A549 (cell line): ENCODE results near the gene PLEKHH1. TPM values are rescaled to one million over a fixed set of nuclear protein-coding genes. Genes with fewer than 3 reads are reported as not detected.
"Not testable (repeated sequence)": the region's sequence is repeated elsewhere in the genome, so short reads cannot be mapped to it uniquely, and the experiment has no call there.

Experiments
- ATAC-seq, 2 experiments: fragments of 200-7000 bp in 1 of 2; fragments of >200 bp in 1 of 2; cut with Nextera tagmentation in 1 of 2; cut with Tn5 transposase in 1 of 2; 3 replicates each; pipeline versions ENCODE4 v1.8.0 to v1.9.1; 2018 to 2020; ENCODE audit warnings: mild to moderate bottlenecking in 1 of 2, moderate library complexity in 1 of 2
- CTCF ChIA-PET: fragments of 300-600 bp; sonication (Branson Sonifier 250); formaldehyde crosslinking; extraction: SDS; loops from one replicate; lab custom pipeline; 2021; ENCODE audit warnings: antibody characterized with exemption, inconsistent platforms; lab: Yijun Ruan, JAX
- POLR2A ChIA-PET: fragments of 350-600 bp; formaldehyde crosslinking; extraction: SDS; loops from one replicate; lab custom pipeline; 2021; ENCODE audit warnings: antibody characterized with exemption, inconsistent platforms; lab: Yijun Ruan, JAX
- DNase-seq, 2 experiments: peaks; one replicate each; pipeline versions ENCODE4 v3.0.0 to v3.0.0-alpha.2; 2011 to 2016; ENCODE audit warnings: low read depth in 1 of 2, low spot score in 1 of 2
- FAIRE-seq: peaks from 2 replicates; lab custom pipeline; 2011; peaks lifted over from hg19 to GRCh38; lab: Jason Lieb, UNC
- H3K27ac ChIP-seq, 2 experiments: fragments of >200 bp; sonication (Bioruptor Twin); formaldehyde crosslinking; 3 replicates each; pipeline ENCODE4 v1.5.1; 2016 to 2017
- H3K4me1 ChIP-seq: fragments of >200 bp; sonication (Bioruptor Twin); formaldehyde crosslinking; 3 replicates; pipeline ENCODE4 v1.6.1; 2016
- H3K4me2 ChIP-seq: fragments of >200 bp; sonication (Bioruptor Twin); formaldehyde crosslinking; 3 replicates; pipeline ENCODE4 v1.6.1; 2016
- H3K4me3 ChIP-seq: fragments of >200 bp; sonication (Bioruptor Twin); formaldehyde crosslinking; 3 replicates; pipeline ENCODE4 v1.5.1; 2016
- H3K9me3 ChIP-seq: fragments of >200 bp; sonication (Bioruptor Twin); formaldehyde crosslinking; 3 replicates; pipeline ENCODE4 v1.6.1; 2016
- CHD4 ChIP-seq: fragments of 200-600 bp; sonication (generic); IDR thresholded peaks from 2 replicates; pipeline ENCODE4 v1.6.1; 2016; ENCODE audit warnings: antibody characterized with exemption, mild to moderate bottlenecking, borderline replicate concordance
- EHF ChIP-seq: fragments of 250-450 bp; sonication (Bioruptor Pico); IDR thresholded peaks from 2 replicates; pipeline ENCODE4 v1.5.0; 2020; ENCODE audit warnings: mild to moderate bottlenecking
- GATA3 ChIP-seq: IDR thresholded peaks from 2 replicates; pipeline ENCODE4 v1.6.1; 2012; ENCODE audit warnings: borderline replicate concordance
- HOXA7 ChIP-seq: fragments of 250-450 bp; sonication (Bioruptor Pico); IDR thresholded peaks from 2 replicates; pipeline ENCODE4 v1.5.0; 2020; ENCODE audit warnings: mild to moderate bottlenecking, moderate library complexity
- KDM5A ChIP-seq: fragments of 200-600 bp; sonication (generic); IDR thresholded peaks from 2 replicates; pipeline ENCODE4 v1.6.1; 2016; ENCODE audit warnings: antibody characterized with exemption, mild to moderate bottlenecking
- MAFK ChIP-seq: fragments of 450-650 bp; IDR thresholded peaks from 2 replicates; pipeline ENCODE4 v1.6.1; 2014; ENCODE audit not compliant: partially characterized antibody
- NPAS2 ChIP-seq: fragments of 250-450 bp; sonication (Bioruptor Pico); IDR thresholded peaks from 2 replicates; pipeline ENCODE4 v1.8.0; 2022; ENCODE audit warnings: mild to moderate bottlenecking, moderate library complexity, borderline replicate concordance
- RAD21 ChIP-seq, 2 experiments: fragments of >200 bp in 1 of 2; sonication (Bioruptor Twin) in 1 of 2; formaldehyde crosslinking in 1 of 2; IDR thresholded peaks in 1 of 2; conservative IDR thresholded peaks in 1 of 2; 2 replicates in 1 of 2; 3 replicates in 1 of 2; pipeline ENCODE4 v1.6.1; 2012 to 2018; ENCODE audit warnings: inconsistent platforms in 1 of 2
- RCOR1 ChIP-seq: fragments of 150-350 bp; IDR thresholded peaks from 2 replicates; pipeline ENCODE4 v1.6.1; 2014; ENCODE audit warnings: antibody characterized with exemption, low read length, low read depth
- WGBS: methylation state at CpG from one replicate; pipeline ENCODE4 v1.1.6; 2017; ENCODE audit errors: missing lambda C conversion rate; 5-methylcytosine and 5-hydroxymethylcytosine counted together
- polyA plus RNA-seq, 4 experiments: library from polyadenylated mRNA; depleted of rRNA in 3 of 4; stranded (reverse); fragments of >200 nt; fragmentation: RNase III in 1 of 4; extraction: RNeasy Plus Mini Kit Qiagen cat#74134 plus additional on column Dnase treatment in 1 of 4; gene quantifications; 2 replicates in 3 of 4; 3 replicates in 1 of 4; pipeline ENCODE4 v1.2.3, GENCODE V29; 2011 to 2017
- TF ChIP-seq, protein P1 (sequence below): fragments of >200 bp; sonication (Bioruptor Twin); formaldehyde crosslinking; IDR thresholded peaks from 2 replicates; pipeline ENCODE4 v1.6.1; 2016
- TF ChIP-seq, protein P2 (sequence below): fragments of 250-450 bp; sonication (Bioruptor Pico); IDR thresholded peaks from 2 replicates; pipeline ENCODE4 v1.5.0; 2021; ENCODE audit warnings: mild to moderate bottlenecking, moderate library complexity, borderline replicate concordance
- TF ChIP-seq, protein P3 (sequence below): IDR thresholded peaks from 2 replicates; pipeline ENCODE4 v1.6.1; 2012
- TF ChIP-seq, protein P4 (sequence below): IDR thresholded peaks from 2 replicates; pipeline ENCODE4 v1.6.1; 2012
- TF ChIP-seq, protein P5 (sequence below): fragments of >200 bp; sonication (Bioruptor Twin); formaldehyde crosslinking; IDR thresholded peaks from 3 replicates; pipeline ENCODE4 v1.5.1; 2016
- TF ChIP-seq, protein P6 (sequence below): fragments of 450-650 bp; IDR thresholded peaks from 2 replicates; pipeline ENCODE4 v1.6.1; 2014; ENCODE audit warnings: antibody characterized with exemption

The PLEKHH1 gene
- polyA plus RNA-seq, 2 of the 4 experiments (the other 2 are of a cell fraction), result 3.5 to 5.1 TPM

DNA sequence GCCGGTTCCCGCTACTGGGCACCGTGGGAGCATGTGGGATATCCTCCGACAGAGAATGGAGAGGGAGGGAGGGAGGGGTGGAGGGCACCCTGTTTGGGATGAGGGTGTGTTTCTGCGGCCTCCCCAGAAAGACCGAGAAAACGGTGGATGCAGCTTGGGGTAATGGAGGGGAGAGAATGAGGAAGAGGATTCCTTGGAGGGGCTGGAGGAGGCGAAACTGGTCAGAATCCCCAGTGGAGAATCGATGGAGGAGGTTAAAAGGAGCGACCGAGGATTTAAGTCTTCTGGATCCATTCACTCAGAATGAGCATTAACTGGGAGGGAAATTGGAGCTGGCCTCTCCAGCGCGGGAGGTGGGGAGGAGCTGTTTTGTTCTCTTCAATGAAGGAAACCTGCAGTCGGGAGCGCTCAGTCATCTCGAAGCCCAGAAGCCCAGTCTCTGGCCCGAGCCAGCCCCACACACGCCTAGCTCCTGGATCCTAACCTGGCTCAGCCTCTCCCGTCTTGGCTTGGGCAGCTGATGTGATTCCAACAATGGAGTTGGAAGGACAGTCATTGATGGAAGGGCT lies 87.2 kb downstream of the PLEKHH1 start (continued):
- TF ChIP-seq MAFK (no peak), EHF (no peak)
- TF ChIP-seq, protein P1, sequence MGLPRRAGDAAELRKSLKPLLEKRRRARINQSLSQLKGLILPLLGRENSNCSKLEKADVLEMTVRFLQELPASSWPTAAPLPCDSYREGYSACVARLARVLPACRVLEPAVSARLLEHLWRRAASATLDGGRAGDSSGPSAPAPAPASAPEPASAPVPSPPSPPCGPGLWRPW, result no peak
- TF ChIP-seq, protein P2, sequence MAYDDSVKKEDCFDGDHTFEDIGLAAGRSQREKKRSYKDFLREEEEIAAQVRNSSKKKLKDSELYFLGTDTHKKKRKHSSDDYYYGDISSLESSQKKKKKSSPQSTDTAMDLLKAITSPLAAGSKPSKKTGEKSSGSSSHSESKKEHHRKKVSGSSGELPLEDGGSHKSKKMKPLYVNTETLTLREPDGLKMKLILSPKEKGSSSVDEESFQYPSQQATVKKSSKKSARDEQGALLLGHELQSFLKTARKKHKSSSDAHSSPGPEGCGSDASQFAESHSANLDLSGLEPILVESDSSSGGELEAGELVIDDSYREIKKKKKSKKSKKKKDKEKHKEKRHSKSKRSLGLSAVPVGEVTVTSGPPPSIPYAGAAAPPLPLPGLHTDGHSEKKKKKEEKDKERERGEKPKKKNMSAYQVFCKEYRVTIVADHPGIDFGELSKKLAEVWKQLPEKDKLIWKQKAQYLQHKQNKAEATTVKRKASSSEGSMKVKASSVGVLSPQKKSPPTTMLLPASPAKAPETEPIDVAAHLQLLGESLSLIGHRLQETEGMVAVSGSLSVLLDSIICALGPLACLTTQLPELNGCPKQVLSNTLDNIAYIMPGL, result no peak
- TF ChIP-seq, protein P3, sequence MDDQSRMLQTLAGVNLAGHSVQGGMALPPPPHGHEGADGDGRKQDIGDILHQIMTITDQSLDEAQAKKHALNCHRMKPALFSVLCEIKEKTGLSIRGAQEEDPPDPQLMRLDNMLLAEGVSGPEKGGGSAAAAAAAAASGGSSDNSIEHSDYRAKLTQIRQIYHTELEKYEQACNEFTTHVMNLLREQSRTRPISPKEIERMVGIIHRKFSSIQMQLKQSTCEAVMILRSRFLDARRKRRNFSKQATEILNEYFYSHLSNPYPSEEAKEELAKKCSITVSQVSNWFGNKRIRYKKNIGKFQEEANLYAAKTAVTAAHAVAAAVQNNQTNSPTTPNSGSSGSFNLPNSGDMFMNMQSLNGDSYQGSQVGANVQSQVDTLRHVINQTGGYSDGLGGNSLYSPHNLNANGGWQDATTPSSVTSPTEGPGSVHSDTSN, result no peak
- TF ChIP-seq, all 56 proteins: peak for 0

DNA sequence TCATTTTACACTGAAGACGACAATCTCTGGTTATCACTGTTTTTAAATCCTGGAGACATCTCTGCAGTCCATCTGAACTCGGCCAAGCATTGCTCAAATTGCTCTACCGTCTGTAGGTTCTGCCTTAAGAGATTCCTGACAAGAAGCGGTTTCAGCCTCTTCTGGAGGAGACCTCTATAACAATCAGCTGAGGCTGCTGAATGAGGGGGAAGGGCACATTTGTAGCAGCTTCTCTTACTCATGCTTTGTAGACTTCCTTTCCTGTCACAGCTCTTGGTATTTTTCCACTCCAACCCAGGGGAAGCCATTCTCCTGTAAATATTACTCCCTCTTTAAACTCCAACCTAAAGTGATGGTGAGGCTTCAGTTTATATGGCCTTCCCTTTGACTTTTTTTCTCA lies 89.6 kb downstream of the PLEKHH1 start:
- TF ChIP-seq KDM5A, result no peak
- TF ChIP-seq, protein P4, sequence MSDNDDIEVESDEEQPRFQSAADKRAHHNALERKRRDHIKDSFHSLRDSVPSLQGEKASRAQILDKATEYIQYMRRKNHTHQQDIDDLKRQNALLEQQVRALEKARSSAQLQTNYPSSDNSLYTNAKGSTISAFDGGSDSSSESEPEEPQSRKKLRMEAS, result no peak
- 71% methylated on average over 4 of the region's 4 CpGs for WGBS
- Histone ChIP-seq H3K4me2 (peak overlapping the region; percentile 32), H3K4me3 (no peak overlapping the region), H3K4me1 (peaks cover 23% of the 10 kb centered on the region), H3K9me3 (no peaks in the 10 kb centered on the region), H3K27ac (peak overlapping the region in 1 of 2 experiments; percentile 11; a peak in 1 of 6 replicates)
- CTCF ChIA-PET, result interaction anchor here (0.7 to 1.6 kb wide), 5 partner anchors 11 to 82 kb away, joined by 3 to 5 read pairs (median 5); no protein-coding TSS in a partner anchor
- POLR2A ChIA-PET, result interaction anchor here (0.6 kb wide), 1 partner anchor 78 kb away, joined by 6 read pairs; no protein-coding TSS in a partner anchor
- peak in 1 of 2 experiments; percentile 36 for DNase-seq
- no peak for ATAC-seq
- FAIRE-seq, result no peak

DNA sequence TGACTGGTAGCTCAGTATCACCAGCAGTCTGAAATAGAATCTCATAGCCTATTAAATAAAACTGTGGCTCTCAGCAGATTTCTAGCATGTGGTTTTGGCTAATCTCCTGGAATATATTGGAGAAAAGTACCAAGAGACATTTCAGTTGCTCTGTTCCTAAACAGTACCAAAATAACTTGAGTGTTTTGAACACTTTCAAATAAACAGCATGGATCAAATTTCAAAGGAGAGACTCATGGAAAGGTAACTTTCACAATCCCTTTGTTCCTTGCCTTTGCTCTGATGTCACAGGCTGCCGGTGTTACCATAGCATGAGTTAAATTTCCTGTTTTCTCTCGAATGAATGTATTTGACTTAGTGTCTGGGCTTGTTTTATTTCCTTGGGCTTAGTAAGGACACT lies 90.0 kb downstream of the PLEKHH1 start:
- H3K9me3 ChIP-seq, result no peaks in the 10 kb centered on the region
- POLR2A ChIA-PET, result no interaction called here
- TF ChIP-seq GATA3 (no peak), CHD4 (no peak), RAD21 (conservative IDR thresholded peaks at IDR 0.05 in 1 of 2, IDR thresholded peaks at IDR 0.05 in 1 of 2) (no peak), RCOR1 (no peak), NPAS2 (CRISPR knock-in tag) (no peak), HOXA7 (CRISPR knock-in tag) (no peak)
- TF ChIP-seq, protein P5, sequence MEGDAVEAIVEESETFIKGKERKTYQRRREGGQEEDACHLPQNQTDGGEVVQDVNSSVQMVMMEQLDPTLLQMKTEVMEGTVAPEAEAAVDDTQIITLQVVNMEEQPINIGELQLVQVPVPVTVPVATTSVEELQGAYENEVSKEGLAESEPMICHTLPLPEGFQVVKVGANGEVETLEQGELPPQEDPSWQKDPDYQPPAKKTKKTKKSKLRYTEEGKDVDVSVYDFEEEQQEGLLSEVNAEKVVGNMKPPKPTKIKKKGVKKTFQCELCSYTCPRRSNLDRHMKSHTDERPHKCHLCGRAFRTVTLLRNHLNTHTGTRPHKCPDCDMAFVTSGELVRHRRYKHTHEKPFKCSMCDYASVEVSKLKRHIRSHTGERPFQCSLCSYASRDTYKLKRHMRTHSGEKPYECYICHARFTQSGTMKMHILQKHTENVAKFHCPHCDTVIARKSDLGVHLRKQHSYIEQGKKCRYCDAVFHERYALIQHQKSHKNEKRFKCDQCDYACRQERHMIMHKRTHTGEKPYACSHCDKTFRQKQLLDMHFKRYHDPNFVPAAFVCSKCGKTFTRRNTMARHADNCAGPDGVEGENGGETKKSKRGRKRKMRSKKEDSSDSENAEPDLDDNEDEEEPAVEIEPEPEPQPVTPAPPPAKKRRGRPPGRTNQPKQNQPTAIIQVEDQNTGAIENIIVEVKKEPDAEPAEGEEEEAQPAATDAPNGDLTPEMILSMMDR, result no peak
- TF ChIP-seq, protein P6, sequence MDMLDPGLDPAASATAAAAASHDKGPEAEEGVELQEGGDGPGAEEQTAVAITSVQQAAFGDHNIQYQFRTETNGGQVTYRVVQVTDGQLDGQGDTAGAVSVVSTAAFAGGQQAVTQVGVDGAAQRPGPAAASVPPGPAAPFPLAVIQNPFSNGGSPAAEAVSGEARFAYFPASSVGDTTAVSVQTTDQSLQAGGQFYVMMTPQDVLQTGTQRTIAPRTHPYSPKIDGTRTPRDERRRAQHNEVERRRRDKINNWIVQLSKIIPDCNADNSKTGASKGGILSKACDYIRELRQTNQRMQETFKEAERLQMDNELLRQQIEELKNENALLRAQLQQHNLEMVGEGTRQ, result no peak
- TF ChIP-seq, protein P2, result no peak
- FAIRE-seq (no peak), DNase-seq (no peak), ATAC-seq (no peak)
- peak overlapping the region; percentile 32 for H3K4me2 ChIP-seq
- WGBS, result 40% methylated on average over 2 of the region's 2 CpGs
- H3K4me3 ChIP-seq, result no peak overlapping the region
- peak overlapping the region in 1 of 2 experiments; percentile 11; a peak in 1 of 6 replicates for H3K27ac ChIP-seq
- peaks cover 23% of the 10 kb centered on the region for H3K4me1 ChIP-seq
- CTCF ChIA-PET, result interaction anchor here (0.7 to 1.6 kb wide), 7 partner anchors 11 to 96 kb away, joined by 3 to 5 read pairs (median 3); no protein-coding TSS in a partner anchor

DNA sequence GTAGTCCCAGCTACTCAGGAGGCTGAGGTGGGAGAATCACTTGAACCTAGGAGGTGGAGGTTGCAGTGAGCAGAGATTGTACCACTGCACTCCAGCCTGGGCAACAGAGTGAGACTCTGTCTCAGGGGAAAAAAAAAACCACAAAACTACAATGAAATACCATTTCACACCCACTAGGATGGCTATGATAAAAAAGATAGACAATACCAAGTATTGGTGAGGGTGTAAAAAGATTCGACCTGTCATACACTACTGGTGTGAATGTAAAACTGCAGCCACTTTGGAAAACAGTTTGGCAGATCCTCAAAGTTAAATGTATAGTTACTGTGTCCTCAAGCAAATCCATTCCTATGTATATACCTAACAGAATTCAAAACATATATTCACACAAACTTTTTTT lies 93.0 kb downstream of the PLEKHH1 start:
- DNase-seq, H3K4me3 ChIP-seq, H3K27ac ChIP-seq, FAIRE-seq, H3K4me2 ChIP-seq, POLR2A ChIA-PET, H3K9me3 ChIP-seq: not testable (repeated sequence)
- ATAC-seq, result 0 out of 6 replicates have a peak, but pooled peaks of 1 of the 2 experiments have one; percentile 37
- 55% methylated on average over 1 of the region's 1 CpG for WGBS
- H3K4me1 ChIP-seq, result peaks cover 11% of the 10 kb centered on the region; the same call in 2 of the 3 replicates
- CTCF ChIA-PET, result interaction anchor here (1.5 kb wide), 1 partner anchor 38 kb away, joined by 3 read pairs; no protein-coding TSS in a partner anchor
